ENCODE measurements around the gene CABLES2.

GRCh38 chr20:62350629-62351422 is 56.3 kb downstream of the CABLES2 start:
- TF ChIP-seq POLR2A (IDR thresholded peaks at IDR 0.05; ENCODE audit: low read depth, low read length) (no peak), CTCF (IDR thresholded peaks at IDR 0.05; ENCODE audit: extremely low read depth in 1 of 2, insufficient read depth in 1 of 2, low read depth in 1 of 2, low read length in 2 of 2) (no peak)
